Mucosa of descending colon (tissue), 3 donors: ENCODE data around the gene ITPKA. TPM values are rescaled to one million over a fixed set of nuclear protein-coding genes. Genes with fewer than 3 reads are reported as not detected.

Experiments
- ATAC-seq: fragments of 200-7000 bp; cut with Tn5 transposase; one replicate; pipeline ENCODE4 v1.9.1; 2020; ENCODE audit warnings: mild to moderate bottlenecking, moderate library complexity
- DNase-seq, 3 donors: peaks; one replicate each; pipeline ENCODE4 v3.0.0-alpha.2; 2020
- H3K36me3 ChIP-seq: fragments of 200-600 bp; one replicate; pipeline ENCODE4 v1.8.0; 2021; ENCODE audit warnings: low read depth, mild to moderate bottlenecking
- H3K4me1 ChIP-seq: fragments of 200-600 bp; one replicate; pipeline ENCODE4 v1.8.0; 2021; ENCODE audit warnings: low read depth, mild to moderate bottlenecking
- H3K4me3 ChIP-seq: fragments of 200-600 bp; one replicate; pipeline ENCODE4 v1.8.0; 2021; ENCODE audit warnings: mild to moderate bottlenecking
- H3K9me3 ChIP-seq: fragments of 200-600 bp; one replicate; pipeline ENCODE4 v1.8.0; 2021; ENCODE audit warnings: mild to moderate bottlenecking
- intact Hi-C, 2 donors: fragments of 100-400 bp; cut with DNase I in 1 of 2; cut with micrococcal nuclease in 1 of 2; formaldehyde crosslinking; loops; one replicate each; pipeline versions ENCODE4 v1.11.0 to v1.11.1; 2022; cut with DNase I, micrococcal nuclease
- total RNA-seq, 3 donors: library from RNA; stranded (reverse); fragmentation: NEBNext Ultra II Directional in 2 of 3; extraction: Animal tissue kit (Norgen Biotek cat#: 25700) in 2 of 3; gene quantifications; one replicate each; pipeline versions ENCODE4 v1.2.1 to v1.2.4, GENCODE V29; 2021 to 2023
- TF ChIP-seq, protein P1 (sequence below): fragments of 200-600 bp; IDR thresholded peaks from one replicate; pipeline ENCODE4 v1.8.0; 2022; ENCODE audit warnings: antibody characterized with exemption, mild to moderate bottlenecking
- donor health status: DM: no; HTN: no; CAD: no; lungs with moderate emphysema.
- donor health status: DM: no; HTN: no; CAD: no.
- donor health status: DM: no; HTN: yes; CAD: no.

ITPKA gene
- total RNA-seq, 3 donors from 2014 or later: 18.3 to 57.5 (median 29.5) TPM

DNA sequence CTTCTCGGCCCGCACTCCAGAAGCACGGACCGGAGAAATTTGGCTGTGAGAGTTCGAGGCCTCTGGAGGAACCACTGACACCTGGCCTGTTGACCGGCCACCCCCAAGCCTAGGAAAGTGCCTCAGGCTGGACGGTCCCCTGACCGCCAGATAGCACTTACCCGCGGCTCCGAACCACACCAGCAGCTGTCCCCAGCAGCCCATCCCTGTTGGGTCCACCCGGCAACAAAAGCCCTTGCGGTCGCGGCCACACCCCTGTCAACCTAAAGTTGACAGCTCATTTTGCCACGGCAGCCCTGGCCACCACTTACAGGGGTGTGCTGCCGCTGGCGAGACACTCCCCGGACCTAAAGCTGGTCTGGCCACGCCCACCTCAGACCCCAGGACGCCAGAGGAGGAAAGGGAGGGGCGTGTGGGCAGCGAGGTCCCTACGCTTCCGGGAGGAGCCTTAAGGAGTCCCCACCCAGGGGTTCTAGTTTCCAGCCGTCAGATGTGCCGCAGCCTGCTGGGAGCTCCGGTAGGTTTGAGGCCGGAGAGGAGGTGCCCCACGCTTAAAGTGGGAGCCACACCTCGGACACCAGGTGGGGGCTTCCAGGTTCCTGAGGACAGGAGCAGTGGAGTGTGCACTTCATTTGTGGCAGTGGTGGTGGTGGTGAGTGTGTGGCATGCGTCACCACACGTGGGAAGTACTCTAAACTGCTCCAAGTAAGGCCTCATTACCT, 20.0 kb downstream of the ITPKA start, which contains the start of gene LTK:
Gene LTK, minus strand, starts transcription at position 322 of the 722 bp plus-strand sequence. Its CDS starts 118 bp downstream, at position 204.
- Histone ChIP-seq H3K9me3 (no peaks in the 10 kb centered on the region), H3K4me1 (peaks cover 31% of the 10 kb centered on the region), H3K36me3 (no peaks in the 10 kb centered on the region), H3K4me3 (no peak within 1 kb of the TSS)
- ATAC-seq: peak; percentile 26
- TF ChIP-seq, protein P1, sequence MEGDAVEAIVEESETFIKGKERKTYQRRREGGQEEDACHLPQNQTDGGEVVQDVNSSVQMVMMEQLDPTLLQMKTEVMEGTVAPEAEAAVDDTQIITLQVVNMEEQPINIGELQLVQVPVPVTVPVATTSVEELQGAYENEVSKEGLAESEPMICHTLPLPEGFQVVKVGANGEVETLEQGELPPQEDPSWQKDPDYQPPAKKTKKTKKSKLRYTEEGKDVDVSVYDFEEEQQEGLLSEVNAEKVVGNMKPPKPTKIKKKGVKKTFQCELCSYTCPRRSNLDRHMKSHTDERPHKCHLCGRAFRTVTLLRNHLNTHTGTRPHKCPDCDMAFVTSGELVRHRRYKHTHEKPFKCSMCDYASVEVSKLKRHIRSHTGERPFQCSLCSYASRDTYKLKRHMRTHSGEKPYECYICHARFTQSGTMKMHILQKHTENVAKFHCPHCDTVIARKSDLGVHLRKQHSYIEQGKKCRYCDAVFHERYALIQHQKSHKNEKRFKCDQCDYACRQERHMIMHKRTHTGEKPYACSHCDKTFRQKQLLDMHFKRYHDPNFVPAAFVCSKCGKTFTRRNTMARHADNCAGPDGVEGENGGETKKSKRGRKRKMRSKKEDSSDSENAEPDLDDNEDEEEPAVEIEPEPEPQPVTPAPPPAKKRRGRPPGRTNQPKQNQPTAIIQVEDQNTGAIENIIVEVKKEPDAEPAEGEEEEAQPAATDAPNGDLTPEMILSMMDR: no peak
- DNase-seq: peak in 2 of 3 donors; percentile 55 to 68
- intact Hi-C loops: no loop called here

DNA sequence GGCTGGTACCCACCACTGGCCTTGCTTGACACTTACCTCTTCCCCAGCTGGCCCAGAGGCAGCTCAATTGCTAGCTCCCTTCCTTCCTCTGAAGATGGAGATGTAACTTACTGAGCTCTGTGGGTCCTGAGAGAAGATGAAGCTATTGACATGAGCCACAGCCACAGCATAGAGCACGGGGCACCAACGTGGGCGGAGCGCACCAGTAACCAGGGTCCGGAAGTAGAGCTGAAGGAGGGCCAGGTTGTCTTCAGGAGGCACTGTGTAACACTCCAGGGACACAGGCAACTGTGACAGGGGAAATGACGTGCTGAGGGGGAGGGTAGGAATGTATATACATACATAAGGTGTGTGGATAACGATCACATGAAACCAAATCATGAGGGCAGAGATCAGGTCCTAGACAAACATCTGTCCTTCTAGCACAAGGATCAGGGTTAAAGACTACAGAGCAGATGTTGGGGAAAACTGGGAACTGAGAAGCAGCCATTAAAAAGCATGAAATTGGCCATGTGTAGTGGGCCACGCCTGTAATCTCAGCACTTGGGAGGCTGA, 24.3 kb downstream of the ITPKA start:
- no peaks in the 10 kb centered on the region for H3K36me3 ChIP-seq
- H3K4me1 ChIP-seq: peaks cover 12% of the 10 kb centered on the region
- DNase-seq: no peak
- intact Hi-C loops: no loop called here
- no peaks in the 10 kb centered on the region for H3K9me3 ChIP-seq
- no peak for ATAC-seq
- TF ChIP-seq, protein P1: no peak
- H3K4me3 ChIP-seq: no peak overlapping the region

DNA sequence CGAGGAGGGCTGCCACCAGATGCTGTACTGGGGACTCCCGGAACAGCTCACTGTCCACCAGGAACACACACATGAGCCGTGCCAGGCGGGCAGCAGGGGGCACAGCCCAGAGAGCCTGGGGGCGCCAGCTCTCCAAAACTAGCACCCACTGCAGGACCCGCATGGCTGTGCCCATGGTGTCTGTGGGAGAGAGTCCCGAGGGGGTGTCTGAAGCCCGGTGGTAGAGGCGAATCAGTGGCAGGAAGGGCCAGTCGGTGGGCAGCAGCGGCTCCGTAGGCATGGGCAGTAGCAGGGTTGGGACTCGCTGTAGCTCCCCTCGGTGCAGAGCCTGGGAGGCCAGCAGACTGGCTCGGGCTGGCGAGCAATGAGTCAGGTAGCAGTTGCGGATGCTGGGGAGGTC, 27.0 kb downstream of the ITPKA start:
- Histone ChIP-seq H3K4me3 (no peak overlapping the region), H3K4me1 (no peaks in the 10 kb centered on the region)

GRCh38 chr15:41521614-41522013, 27.9 kb downstream of the ITPKA start:
- H3K9me3 ChIP-seq: no peaks in the 10 kb centered on the region
- ATAC-seq: no peak
- DNase-seq: no peak
- intact Hi-C loops: no loop called here
- no peak overlapping the region for H3K4me3 ChIP-seq
- H3K4me1 ChIP-seq: no peaks in the 10 kb centered on the region
- H3K36me3 ChIP-seq: no peaks in the 10 kb centered on the region
- TF ChIP-seq, protein P1: no peak

More for the DNA sequence above, 27.0 kb downstream of the ITPKA start:
- intact Hi-C loops: no loop called here
- TF ChIP-seq, protein P1: no peak
- Histone ChIP-seq H3K9me3 (no peaks in the 10 kb centered on the region), H3K36me3 (no peaks in the 10 kb centered on the region)
- ATAC-seq (no peak), DNase-seq (no peak)

GRCh38 chr15:41523097-41523496, 29.4 kb downstream of the ITPKA start:
- Histone ChIP-seq H3K4me3 (no peak overlapping the region), H3K4me1 (no peaks in the 10 kb centered on the region), H3K36me3 (peaks cover 5% of the 10 kb centered on the region), H3K9me3 (no peaks in the 10 kb centered on the region)
- no peak for DNase-seq
- TF ChIP-seq, protein P1: no peak
- no peak for ATAC-seq
- intact Hi-C loops: no loop called here
